Stimulated activated CD4-positive, alpha-beta T cell treated with anti-CD3 and anti-CD28 coated beads, TNF-alpha, amount 100 ng/mL, for 4 hours (primary cell): Measurements from ENCODE around the gene FAM83D.
"Not testable (repeated sequence)": the region's sequence is repeated elsewhere in the genome, so short reads cannot be mapped to it uniquely, and the experiment has no call there.

Experiments used
- DNase-seq, 3 experiments: peaks; one replicate each; pipeline ENCODE4 v3.0.0-alpha.2; 2020; ENCODE audit warnings: low read depth in 3 of 3

The FAM83D gene

DNA sequence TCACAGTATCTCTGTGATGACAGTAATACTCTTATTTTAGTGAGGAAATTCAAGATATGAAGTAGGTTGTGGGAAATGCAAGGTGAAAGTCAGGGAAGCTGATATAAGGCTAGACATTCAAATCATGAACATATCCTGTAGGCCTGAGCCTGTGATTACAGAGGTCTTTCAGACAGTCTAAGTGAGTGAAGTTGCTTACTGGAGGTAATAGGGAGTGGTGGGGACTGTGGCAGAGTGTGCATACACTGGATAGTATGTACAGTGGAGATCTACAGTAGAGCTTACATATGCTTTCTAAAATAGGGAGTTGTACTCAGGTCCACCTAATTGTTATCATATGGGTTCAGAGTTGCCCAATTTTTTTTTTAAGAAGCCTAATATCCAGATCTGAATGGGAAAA, 39.0 kb downstream of the FAM83D start:
- DNase-seq = no peak

GRCh38 chr20:38968090-38968489, 41.9 kb downstream of the FAM83D start:
- no peak for DNase-seq

GRCh38 chr20:38969708-38970107, 43.5 kb downstream of the FAM83D start:
- no peak for DNase-seq

DNA sequence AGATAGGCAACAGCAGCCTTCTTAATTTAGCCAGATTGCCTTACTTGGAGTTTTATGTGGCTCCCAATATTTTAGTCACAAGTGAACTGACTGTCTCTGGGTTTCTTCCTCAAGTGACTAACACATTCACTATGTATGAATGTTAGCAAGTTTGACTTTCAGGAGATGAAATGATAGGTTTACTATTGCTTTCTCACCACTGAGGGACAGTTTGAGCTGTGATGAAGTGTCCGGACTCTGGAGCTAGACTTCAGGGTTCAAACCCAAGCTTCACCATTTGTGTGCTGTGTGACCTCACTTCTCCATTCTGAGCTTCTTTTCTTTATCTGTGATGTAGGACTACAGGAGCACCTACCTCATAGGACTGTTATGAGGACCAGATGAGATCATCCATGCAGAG, 44.1 kb downstream of the FAM83D start:
- no peak for DNase-seq

DNA sequence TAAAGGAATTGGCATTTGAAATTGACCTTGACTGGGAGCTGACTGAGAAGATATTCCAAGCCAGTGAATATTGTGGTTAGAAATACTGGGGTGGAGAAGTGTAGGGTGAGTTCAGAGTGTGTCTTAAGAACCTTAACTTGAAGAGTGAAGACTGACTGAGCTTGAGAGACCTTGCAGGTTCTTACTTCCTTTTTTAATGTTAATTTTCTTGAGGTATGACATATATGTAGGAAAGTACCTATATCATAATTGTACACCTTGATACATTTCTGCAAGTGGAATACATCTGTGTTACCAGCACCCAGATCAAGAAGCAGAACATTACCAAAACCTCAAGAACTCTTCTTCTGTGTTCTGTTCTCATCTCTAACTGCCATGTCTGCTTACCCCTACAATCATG, 46.9 kb downstream of the FAM83D start:
- no peak for DNase-seq

DNA sequence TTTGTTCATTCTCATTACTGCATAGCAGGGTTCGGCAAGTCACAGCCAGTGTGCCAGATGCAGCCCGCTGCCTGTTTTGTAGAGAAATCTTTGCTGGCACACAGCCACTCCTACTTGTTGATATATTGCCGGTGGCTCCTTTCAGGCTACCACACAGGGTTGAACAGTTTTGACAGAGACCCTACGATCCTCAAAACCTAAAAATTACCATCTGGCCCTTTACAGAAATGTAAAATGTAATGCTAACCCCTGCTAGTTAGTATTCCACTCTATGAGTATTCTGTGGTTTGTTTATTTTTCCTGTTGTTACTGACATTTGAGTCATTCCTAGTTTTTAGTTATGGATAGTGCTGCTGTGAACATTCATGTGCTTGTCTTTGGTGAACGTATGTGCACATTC, 47.4 kb downstream of the FAM83D start:
- DNase-seq = no peak

DNA sequence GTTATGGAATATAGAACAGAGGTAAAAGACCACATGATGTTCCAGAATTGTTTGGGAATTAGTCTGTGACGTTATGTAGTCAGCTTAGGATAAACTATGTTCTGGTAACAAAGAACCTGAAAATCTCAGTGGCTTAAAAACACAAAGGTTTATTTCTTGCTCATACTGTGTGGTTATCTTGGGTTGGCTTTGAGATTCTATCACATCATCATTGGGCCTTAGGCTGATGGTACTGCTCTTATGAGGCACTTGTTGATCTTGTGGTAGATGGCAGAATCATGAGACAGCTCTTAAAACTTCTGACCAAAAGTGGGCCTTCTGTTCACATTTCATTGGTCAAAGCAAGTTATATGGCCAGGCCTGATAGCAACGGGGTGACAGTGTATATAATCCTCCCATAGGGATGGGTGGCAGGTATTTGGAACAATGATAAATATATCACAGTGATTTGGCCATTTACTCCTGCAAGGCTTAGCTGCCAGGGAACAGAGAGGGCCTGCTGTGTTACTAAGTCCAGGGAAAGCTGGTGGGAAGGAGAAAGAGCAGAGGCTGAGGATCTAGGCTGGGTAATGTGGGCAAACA, 49.4 kb downstream of the FAM83D start:
- no peak for DNase-seq

- no peak for DNase-seq
Measured at GRCh38 chr20:38979434-38979833, 53.2 kb downstream of the FAM83D start.

DNA sequence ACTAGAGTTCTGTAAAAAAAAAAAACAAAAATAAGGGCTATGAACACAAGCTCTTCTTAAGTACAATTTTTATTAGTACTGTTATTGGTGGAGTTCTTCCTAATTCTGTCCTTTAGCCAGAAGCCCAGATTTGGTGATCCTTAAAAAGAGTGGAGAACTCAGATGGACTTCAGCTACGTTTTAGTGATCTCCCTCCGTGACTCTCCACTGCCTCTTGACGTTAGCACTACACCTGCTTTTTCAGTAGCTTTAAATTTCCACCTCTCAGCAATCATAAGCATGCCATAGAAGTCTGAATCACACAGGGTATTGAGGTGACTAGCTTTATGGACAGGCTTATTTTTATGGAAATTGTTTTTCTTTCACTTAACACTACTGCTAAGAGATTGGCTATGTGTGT, 53.6 kb downstream of the FAM83D start:
- no peak for DNase-seq

DNA sequence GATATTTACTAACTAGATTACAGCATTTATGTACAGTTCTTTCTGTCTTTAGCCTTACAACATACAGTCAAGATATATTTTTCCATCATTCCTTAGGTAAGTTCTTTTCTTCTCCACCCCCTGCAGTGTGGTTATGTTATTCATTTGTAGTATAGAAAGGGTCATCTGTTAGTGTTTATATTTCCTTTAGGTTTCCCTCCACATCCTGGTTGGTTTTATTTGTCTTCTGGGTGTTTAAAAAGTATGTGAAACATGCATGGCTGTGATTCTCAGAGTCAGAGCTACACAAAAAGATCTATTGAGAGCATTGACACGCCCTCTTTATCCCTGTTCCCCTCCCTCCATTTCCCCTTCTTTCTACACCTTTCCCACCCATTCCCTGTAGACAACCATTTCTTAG, 56.1 kb downstream of the FAM83D start:
- DNase-seq = no peak

DNA sequence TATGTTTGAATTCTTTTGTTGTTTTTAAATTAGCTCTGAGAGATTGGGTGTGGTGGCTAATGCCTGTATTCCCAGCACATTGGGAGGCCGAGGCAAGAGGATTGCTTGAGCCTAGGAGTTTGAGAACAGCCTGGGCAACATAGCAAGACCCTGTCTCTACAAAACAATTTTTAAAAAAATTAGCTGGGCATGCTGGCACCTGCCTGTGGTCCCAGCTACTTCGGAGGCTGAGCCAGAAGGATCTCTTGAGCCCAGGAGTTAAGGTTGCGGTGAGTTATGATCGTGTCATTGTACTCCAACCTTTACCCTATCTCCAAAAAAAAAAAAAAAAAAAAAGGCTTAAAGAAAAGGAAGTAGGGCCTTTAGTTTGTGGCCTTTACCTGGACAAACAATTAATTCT, 58.8 kb downstream of the FAM83D start:
- no peak for DNase-seq

- DNase-seq = no peak
Measured at GRCh38 chr20:38985603-38986170, 59.5 kb downstream of the FAM83D start.

DNA sequence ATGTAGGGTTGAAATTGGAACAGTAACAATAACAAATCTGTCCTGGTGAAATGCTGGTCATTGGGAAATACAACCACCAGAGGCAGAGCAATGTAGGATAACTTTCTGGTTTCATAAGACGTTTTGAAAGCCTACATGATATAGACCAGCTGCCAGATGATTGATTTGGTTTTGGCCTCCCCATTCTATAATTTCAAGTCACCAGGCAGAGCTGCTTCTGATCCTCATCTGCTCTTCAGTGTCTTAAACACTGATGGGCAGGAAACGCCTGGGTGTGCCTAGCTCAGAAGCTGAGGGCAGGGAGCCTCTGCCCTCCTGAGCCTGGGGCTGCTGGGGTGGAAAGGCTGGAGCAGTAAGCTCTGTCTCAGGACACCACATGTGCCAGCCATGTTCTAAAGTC, 60.4 kb downstream of the FAM83D start:
- no peak for DNase-seq

DNA sequence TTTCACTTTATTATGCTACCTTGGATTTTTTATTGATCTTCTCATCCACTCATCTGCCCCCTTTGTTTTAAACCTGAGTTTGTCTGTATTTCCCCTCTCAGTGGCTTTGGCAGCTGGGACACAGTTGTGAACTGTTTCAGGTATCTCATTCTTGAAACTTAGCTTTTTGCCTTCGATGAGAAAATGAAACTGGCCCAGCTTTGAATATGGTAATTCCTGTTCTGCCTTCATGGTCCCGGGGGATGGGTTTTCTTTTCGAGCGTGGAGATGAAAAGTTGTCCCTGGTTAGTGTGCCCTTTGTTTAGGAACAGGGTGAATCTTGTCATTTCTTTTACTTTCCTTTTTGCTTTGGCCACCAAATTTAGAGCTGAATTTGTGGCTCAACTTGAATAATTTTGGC, 61.6 kb downstream of the FAM83D start:
- no peak for DNase-seq

GRCh38 chr20:38990728-38991127, 64.5 kb downstream of the FAM83D start:
- DNase-seq = no peak

DNA sequence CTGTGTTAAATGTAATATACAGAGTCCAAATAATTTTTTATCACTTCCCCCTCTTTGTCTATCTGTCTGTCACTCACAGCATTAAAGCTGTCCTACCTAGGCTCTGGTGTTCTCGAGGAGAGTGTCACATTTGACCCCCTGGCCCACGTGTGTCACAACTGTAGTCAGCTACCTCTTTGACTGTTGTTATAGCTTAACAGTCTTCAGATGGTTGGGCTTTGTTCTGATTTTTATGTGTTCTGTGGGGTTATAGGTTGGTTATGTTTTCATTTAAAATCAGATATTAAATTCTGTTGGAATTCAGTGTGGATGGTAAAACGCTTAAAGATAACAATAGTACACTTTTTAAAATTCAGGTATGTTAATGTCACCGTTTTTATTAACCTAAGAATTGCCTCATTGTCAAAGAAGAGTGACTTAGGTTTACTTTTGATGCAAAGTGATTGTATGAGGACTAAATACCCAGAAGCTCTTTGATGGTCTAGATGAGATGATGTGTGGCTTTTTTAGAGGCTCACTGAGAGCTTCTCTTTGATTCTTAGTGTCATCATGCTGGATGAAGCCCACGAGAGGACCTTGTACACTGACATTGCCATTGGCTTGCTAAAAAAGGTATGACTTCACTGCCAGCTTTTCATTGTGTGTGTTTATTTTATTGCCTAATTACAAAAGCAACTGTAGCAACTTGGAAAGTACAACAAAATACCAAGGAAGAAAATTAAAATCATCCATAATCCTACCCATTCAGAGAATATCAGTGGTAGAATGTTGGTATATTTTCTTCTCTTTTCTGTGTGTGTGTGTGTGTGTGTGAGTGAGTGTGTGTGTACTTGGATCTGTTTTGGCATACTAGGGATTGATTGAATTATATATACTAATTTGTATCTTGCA, 65.8 kb downstream of the FAM83D start:
- DNase-seq = no peak

DNA sequence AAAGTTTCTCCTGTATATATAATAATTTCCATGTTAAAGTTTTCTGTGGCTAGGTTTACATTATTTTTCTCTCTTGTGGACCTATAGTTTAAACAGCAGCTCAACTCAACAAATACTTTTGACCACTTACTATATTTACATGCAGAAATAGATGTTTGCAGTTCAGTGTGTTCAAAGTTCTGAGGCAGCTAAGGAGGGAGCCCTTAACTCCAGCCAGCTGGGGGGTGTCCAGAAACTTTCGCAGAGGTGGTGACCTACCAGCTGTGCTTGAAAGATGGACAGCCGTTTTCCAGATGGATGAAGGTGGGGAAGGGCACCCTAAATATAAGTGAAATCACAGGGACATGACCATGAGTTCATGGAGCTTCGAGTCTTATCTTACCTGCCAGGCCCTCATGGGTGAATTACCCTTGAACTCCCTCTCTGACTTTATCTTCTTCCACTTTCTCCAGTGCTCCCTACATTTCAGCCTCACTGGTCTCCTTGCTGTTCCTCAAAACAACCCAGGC, 69.4 kb downstream of the FAM83D start:
- DNase-seq = no peak

DNA sequence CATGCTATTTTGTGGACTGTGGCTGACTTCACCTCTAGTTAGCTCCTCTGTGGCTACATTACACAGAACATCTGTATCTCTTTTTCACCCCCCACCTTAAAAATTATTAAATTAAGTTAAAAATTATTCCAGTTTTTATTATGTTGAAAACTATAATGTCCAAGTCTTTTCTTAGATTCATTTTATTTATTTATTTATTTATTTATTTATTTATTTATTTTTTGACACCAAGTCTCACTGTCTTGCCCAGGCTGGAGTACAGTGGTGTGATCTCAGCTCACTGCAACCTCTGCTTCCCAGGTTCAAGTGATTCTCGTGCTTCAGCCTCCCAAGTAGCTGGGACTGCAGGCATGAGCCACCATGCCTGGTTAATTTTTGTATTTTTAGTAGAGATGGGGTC, 70.6 kb downstream of the FAM83D start:
- DNase-seq = not testable (repeated sequence)

DNA sequence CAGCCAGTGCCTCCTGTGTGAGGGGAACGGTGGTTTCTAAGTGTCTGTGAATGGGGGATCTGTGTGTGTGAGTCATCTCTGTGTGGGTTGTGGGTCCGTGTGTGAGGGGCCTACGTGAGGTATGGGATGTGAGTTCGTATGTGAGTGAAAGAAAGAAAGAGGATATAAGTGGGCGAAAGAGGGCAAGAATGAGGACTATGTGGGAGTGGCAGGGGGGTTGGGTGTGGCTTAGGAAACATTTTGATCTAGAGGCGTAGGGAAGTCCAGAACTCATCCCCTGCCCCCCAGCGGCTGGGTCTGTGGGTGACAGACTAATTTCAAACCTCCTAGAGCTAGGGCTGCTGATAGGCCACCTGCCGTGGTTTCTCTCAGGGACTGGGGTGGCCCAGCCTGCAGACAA, 71.4 kb downstream of the FAM83D start:
- DNase-seq = peak; percentile 12 to 26 (median 18)

DNA sequence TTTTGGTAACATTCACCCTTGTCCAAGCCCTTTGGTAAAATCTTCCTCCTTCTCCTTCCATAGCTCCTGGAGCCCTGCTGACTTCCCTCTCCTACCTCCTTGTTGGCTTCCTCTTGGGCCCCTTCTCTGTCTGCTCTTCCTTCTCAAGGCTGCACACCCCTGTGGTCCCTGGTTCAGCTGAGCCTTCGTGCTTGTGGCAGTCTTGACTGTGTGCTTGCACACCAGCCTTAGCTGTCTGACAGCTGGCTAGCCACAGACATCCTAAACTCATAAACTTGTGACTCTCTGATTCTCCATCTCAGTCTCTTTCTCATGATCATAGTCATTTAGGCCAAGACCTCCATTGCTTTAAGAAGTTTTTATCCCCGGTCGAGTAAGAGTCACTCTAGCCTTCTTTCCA, 73.0 kb downstream of the FAM83D start:
- DNase-seq = no peak

GRCh38 chr20:38999965-39000910, 74.0 kb downstream of the FAM83D start:
- DNase-seq = no peak
